ENCODE data around the gene SKAP1. TPM values are rescaled to one million over a fixed set of nuclear protein-coding genes. Genes with fewer than 3 reads are reported as not detected.

Gene SKAP1
- total RNA-seq, 1 donor from 2014 or later: 51.9 TPM

DNA sequence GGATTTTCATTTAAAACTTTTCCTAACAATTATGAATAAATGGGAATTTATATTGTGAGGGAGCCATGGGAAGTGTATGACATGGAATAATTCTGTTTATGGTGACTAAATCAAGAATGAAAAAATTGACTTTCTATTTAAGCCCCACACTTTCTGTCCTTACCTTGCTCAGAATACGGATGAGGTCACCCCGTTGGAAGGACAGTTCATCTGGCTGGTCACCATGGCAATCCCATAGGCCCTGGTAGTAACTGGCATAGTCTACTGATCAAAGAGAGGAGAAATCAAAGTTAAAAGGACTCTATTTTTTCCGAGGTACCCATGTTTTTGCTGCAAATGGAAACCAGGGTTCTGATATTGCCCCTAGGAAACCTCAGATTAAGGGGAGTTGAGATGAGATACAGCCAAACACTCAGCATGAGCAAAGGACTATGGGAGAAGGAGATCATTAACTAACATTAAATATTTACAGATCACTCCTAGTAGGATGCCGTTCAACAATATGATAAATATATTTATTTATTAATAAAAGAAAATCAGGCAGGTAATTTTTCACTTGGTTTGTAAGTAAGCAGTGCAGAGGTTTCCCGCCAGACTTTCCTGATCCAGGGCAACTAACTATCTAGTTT is 267.6 kb downstream of the SKAP1 start:
- H3K4me3 Mint-ChIP-seq: no peak overlapping the region
- H3K27ac Mint-ChIP-seq: no peak overlapping the region
- H3K9me3 Mint-ChIP-seq: no peaks in the 10 kb centered on the region
- H3K36me3 Mint-ChIP-seq (ENCODE audit: low read depth): peaks cover 16% of the 10 kb centered on the region
- no peak for DNase-seq (ENCODE audit: low spot score)
- H3K27me3 Mint-ChIP-seq (ENCODE audit: insufficient read depth): no peaks in the 10 kb centered on the region
- intact Hi-C loops (cut with micrococcal nuclease): no loop called here
- H3K4me1 Mint-ChIP-seq (ENCODE audit: low read depth): peaks cover 13% of the 10 kb centered on the region

DNA sequence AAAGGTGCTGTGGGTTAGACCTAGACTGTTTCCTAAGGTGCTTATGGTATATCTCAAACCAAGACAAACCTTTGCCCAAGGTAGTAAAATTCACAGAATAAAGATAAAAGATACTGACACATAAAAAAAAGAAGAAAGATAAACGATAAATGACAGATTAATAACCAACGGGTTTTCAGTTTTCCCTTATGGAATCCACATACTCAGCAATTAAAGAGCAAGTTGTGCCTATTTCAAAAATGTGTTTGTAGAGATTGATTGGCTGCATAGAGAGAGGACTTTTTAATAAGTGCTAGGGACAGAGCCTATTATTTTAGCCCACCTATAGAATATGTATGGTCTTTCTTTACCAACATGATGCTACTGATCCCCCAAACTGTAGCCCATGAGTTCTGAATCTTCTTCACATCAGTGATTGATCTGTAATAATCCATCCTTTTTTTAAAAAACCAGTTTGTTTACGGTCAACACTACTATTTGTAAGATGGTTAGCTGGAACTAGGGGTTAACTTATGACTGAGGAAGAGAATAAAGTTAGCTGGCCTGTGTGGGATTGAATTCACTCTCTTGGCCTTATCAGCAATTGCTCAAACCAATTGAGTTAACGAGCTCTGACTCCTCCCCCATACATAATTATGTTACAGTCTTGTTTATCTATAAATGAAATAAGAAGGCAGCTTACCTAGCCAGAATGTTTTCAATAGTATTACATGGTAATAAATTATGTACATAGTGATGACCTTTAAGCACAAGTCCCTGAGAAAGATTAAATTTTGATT is 268.7 kb downstream of the SKAP1 start:
- Mint-ChIP-seq H3K4me3 (no peak overlapping the region), H3K27me3 (ENCODE audit: insufficient read depth) (no peaks in the 10 kb centered on the region), H3K36me3 (ENCODE audit: low read depth) (peaks cover 20% of the 10 kb centered on the region)

DNA sequence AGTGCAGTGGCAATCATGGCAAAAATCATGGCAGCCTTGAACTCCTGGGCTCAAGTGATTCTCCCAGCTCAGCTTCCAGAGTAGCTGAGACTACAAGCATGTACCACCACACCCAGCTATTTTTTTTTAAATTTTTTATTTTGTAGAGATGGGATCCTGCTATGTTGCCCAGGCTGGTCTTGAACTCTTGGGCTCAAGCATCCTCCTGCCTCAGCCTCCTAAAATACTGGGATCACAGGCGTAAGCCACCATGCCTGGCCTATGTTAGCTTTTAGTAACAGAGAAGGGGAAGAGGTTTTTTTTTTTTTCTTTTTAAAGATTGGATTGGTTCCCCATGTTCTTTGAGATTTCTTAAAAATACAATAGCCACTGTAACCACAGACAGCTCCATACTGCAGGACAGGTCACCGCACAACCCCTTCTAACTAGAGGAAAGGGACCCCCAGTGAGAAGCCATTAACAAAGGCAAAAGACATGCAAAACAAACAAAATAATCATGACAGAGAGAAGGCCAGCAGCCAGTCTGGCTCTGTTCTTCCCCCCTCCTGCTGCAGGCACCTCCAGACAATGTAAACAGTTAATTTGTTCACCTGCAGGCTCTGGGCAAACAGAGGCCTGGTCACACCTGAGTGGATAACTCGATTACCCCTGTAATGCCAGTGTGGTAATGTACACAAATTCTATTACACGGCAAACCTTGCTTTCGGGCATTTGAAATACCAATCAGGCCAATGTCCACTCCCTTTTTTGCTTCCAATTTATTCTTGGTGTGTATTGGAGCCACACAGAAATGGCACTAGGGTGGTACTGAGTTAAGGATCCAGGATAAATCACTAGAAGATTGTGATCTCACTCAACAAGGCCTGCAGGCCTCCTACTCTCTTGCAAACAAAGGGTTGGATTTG is 269.6 kb downstream of the SKAP1 start:
- Mint-ChIP-seq H3K36me3 (ENCODE audit: low read depth) (peaks cover 21% of the 10 kb centered on the region), H3K27me3 (ENCODE audit: insufficient read depth) (no peaks in the 10 kb centered on the region), H3K4me1 (ENCODE audit: low read depth) (peaks cover 9% of the 10 kb centered on the region), H3K27ac (no peak overlapping the region), H3K4me3 (no peak overlapping the region), H3K9me3 (no peaks in the 10 kb centered on the region)
- DNase-seq (ENCODE audit: low spot score): no peak
- intact Hi-C loops (cut with micrococcal nuclease): no loop called here

More for the DNA sequence above, 268.7 kb downstream of the SKAP1 start:
- intact Hi-C loops (cut with micrococcal nuclease): no loop called here
- no peak for DNase-seq (ENCODE audit: low spot score)
- no peak overlapping the region for H3K27ac Mint-ChIP-seq
- H3K9me3 Mint-ChIP-seq: no peaks in the 10 kb centered on the region
- H3K4me1 Mint-ChIP-seq (ENCODE audit: low read depth): peaks cover 13% of the 10 kb centered on the region

DNA sequence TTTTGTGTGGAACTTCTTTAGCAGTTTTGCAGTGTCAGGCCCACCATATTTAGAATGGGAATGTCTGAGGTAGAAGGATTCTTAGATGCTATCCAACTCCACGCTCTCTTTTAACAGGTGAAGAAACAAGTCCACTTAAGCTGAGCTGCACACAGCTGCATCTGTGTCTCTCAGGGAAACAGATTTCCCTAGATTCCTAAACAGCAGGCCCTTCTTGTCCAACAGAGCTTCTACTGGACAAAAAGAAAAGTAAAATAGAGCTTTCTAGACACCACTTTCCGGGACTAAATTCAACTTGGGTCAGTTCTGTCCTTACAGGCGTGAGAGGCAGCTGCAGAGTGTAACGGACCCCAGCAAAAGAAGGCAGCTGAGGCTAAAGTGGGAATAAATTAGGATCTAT is 270.8 kb downstream of the SKAP1 start:
- peaks cover 17% of the 10 kb centered on the region for H3K36me3 Mint-ChIP-seq (ENCODE audit: low read depth)
- no peaks in the 10 kb centered on the region for H3K9me3 Mint-ChIP-seq
- H3K4me1 Mint-ChIP-seq (ENCODE audit: low read depth): peaks cover 9% of the 10 kb centered on the region
- H3K27ac Mint-ChIP-seq: no peak overlapping the region
- DNase-seq (ENCODE audit: low spot score): no peak
- intact Hi-C loops (cut with micrococcal nuclease): no loop called here
- H3K4me3 Mint-ChIP-seq: no peak overlapping the region
- H3K27me3 Mint-ChIP-seq (ENCODE audit: insufficient read depth): no peaks in the 10 kb centered on the region

DNA sequence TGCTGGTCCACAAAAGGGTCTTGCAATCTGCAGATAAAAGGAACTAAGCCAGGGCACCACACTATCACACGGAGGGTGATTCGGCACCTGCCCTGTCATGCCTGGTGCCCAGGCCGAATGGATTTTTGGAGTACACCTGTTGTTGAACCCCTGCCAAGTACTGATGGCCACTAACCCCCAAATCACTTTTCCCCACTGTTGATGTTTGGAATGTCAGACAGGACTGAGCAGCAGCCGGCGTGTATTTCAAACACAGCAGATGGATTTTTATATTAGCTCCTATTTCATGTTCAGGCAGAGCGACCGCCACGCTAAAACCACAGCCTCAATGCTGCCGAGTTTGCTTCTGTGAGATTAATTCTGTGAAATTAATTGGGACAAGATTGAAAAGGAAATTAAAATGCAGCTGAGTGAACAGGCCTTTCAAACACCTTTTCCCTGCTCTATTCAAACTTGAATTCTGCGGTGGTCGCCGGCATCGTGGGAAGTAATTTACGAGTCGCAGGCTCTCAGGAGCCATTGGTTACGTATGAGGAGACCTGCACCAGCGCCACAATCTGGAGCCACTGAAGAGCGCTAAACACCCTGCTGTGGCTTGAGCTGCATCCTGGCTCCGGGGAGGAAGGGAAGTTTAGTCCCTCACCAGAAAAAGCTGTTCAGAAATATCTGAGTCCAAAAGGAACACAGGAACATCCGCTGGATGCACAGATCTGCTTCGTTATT is 274.0 kb downstream of the SKAP1 start:
- DNase-seq (ENCODE audit: low spot score): no peak
- H3K36me3 Mint-ChIP-seq (ENCODE audit: low read depth): peaks cover 11% of the 10 kb centered on the region
- no peak overlapping the region for H3K4me3 Mint-ChIP-seq
- no peaks in the 10 kb centered on the region for H3K27me3 Mint-ChIP-seq (ENCODE audit: insufficient read depth)
- no peaks in the 10 kb centered on the region for H3K9me3 Mint-ChIP-seq
- H3K4me1 Mint-ChIP-seq (ENCODE audit: low read depth): no peaks in the 10 kb centered on the region
- intact Hi-C loops (cut with micrococcal nuclease): no loop called here
- H3K27ac Mint-ChIP-seq: no peak overlapping the region

DNA sequence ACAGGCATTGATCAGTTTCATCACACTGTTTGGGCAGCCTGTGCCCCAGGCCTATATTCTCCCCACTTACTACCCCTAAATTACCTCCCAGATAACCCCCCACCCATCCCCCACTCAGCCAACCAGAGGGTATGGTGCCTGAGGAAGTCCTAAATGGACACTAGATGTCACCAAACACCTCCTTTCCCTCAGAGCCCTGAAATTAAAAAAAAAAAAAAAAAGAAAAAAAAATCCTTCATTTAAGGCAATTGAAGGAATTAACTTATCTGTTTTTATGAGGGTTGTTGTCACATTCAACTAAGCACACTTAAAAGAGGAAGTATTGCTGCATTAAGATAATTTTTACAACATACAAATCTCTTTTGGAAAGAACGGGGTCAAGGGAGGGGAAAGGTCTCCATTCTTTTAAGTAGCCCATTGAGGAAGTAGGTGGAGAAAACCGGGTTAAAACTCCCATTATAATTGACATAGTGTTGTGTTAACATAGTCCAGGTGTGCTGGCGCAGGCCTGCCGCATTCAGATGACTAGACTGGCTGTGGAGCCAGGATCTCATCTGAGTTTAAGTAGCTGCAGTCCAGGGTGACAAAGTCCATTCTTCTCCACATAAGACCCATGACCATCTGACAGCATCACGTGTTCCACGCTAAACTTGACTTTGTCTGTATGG is 276.2 kb downstream of the SKAP1 start:
- H3K27me3 Mint-ChIP-seq (ENCODE audit: insufficient read depth): no peaks in the 10 kb centered on the region
- DNase-seq (ENCODE audit: low spot score): no peak
- H3K9me3 Mint-ChIP-seq: no peaks in the 10 kb centered on the region
- H3K4me1 Mint-ChIP-seq (ENCODE audit: low read depth): no peaks in the 10 kb centered on the region
- no peak overlapping the region for H3K4me3 Mint-ChIP-seq
- intact Hi-C loops (cut with micrococcal nuclease): no loop called here
- peaks cover 14% of the 10 kb centered on the region for H3K36me3 Mint-ChIP-seq (ENCODE audit: low read depth)
- H3K27ac Mint-ChIP-seq: no peak overlapping the region

DNA sequence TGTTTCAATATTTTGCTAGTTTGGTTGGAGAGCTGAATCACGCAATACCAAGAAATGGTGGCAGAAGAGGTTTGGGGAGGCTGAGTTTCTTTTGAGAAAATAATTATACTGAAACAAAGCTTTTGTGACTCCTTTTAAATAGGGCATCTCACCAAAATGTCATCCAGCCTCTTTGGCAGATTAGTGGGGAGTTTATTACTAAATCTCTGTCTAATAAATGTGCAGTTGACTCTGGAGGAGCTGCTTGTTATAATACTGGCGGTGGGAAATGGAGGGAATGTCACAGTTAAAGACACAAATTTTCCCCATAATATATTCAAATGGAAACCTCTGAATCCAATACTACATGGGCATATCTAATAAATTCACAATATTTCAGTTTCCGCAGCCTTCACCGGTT is 277.7 kb downstream of the SKAP1 start:
- no peak overlapping the region for H3K4me3 Mint-ChIP-seq
- DNase-seq (ENCODE audit: low spot score): no peak
- H3K9me3 Mint-ChIP-seq: no peaks in the 10 kb centered on the region
- peaks cover 17% of the 10 kb centered on the region for H3K36me3 Mint-ChIP-seq (ENCODE audit: low read depth)
- no peak overlapping the region for H3K27ac Mint-ChIP-seq
- no peaks in the 10 kb centered on the region for H3K27me3 Mint-ChIP-seq (ENCODE audit: insufficient read depth)
- no peaks in the 10 kb centered on the region for H3K4me1 Mint-ChIP-seq (ENCODE audit: low read depth)
- intact Hi-C loops (cut with micrococcal nuclease): no loop called here

DNA sequence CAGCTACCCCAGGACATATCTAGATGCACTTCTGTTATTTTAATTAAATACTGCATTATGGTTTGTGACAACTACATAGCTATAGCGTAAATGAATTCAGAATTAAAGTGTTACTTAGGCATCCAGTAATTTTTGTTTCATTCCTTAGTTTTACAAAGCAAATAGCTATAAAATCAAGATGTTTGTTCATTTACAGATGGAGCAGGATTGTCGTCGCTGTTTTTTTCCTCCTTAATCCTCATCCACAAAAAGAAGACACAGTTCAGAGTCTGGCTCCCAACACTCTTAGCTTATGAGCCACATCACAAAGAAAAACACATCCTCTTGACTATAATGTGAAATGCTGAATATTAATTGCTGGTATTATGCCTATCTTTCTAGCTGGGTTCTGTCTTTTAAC is 278.8 kb downstream of the SKAP1 start:
- H3K27me3 Mint-ChIP-seq (ENCODE audit: insufficient read depth): no peaks in the 10 kb centered on the region
- H3K27ac Mint-ChIP-seq: no peak overlapping the region
- no peaks in the 10 kb centered on the region for H3K9me3 Mint-ChIP-seq
- H3K36me3 Mint-ChIP-seq (ENCODE audit: low read depth): peaks cover 13% of the 10 kb centered on the region
- H3K4me3 Mint-ChIP-seq: no peak overlapping the region
- intact Hi-C loops (cut with micrococcal nuclease): no loop called here
- no peak for DNase-seq (ENCODE audit: low spot score)
- H3K4me1 Mint-ChIP-seq (ENCODE audit: low read depth): no peaks in the 10 kb centered on the region

DNA sequence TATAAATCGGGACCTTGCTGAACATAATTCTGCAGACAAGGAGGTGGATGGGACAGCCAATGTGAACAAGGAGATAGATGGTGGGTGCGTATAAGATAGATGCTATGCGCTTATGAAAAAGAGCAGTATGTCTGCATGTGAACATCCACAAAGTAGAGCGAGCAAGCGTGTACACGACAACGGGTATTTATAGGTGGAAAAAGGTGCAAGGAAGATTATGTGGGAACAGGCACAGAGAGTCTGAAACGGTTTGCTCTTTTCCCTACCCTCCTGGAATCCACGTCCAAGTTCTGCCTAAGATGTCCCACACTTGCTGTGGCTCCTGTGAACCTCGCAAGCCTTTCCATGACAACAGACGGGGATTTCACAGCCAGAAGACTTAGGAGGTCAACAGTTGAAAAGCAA is 279.4 kb downstream of the SKAP1 start:
- H3K4me1 Mint-ChIP-seq (ENCODE audit: low read depth): no peaks in the 10 kb centered on the region
- H3K27me3 Mint-ChIP-seq (ENCODE audit: insufficient read depth): no peaks in the 10 kb centered on the region
- peaks cover 13% of the 10 kb centered on the region for H3K36me3 Mint-ChIP-seq (ENCODE audit: low read depth)
- H3K9me3 Mint-ChIP-seq: no peaks in the 10 kb centered on the region
- intact Hi-C loops (cut with micrococcal nuclease): no loop called here
- DNase-seq (ENCODE audit: low spot score): no peak
- H3K4me3 Mint-ChIP-seq: no peak overlapping the region
- no peak overlapping the region for H3K27ac Mint-ChIP-seq

DNA sequence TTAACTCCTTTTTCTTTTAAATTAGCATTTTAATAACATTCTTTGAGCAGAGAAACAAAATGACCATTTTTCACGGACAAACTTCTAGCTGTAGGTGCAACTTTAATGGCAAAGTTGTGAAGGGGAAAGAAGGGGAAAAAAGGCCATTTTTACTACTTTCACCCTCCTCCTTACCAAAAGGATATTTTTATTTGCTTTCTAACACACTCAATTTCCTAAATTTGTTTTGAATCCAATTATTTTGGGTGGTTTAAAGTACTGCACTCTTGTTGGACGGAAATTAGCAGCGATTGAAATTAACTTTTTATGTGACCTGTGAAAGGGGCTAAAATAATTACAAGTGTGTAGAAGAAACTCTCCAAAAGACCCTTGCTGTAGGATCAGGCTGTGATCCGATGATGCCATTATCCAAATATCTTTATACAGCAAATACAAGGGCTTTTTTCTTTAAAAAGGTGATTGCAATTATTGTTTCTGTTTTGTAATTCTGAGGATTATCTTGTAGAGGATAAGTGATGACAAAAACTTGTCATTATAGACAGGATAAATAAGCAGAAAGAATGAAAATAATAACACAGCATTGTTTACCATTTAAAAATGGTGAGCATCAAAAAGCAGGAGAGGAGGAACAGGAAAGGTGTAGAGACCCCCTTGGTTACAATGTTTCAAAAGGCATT is 280.1 kb downstream of the SKAP1 start:
- DNase-seq (ENCODE audit: low spot score): no peak
- H3K27ac Mint-ChIP-seq: no peak overlapping the region
- no peaks in the 10 kb centered on the region for H3K9me3 Mint-ChIP-seq
- H3K4me3 Mint-ChIP-seq: no peak overlapping the region
- no peaks in the 10 kb centered on the region for H3K27me3 Mint-ChIP-seq (ENCODE audit: insufficient read depth)
- intact Hi-C loops (cut with micrococcal nuclease): no loop called here
- no peaks in the 10 kb centered on the region for H3K4me1 Mint-ChIP-seq (ENCODE audit: low read depth)
- peaks cover 14% of the 10 kb centered on the region for H3K36me3 Mint-ChIP-seq (ENCODE audit: low read depth)

DNA sequence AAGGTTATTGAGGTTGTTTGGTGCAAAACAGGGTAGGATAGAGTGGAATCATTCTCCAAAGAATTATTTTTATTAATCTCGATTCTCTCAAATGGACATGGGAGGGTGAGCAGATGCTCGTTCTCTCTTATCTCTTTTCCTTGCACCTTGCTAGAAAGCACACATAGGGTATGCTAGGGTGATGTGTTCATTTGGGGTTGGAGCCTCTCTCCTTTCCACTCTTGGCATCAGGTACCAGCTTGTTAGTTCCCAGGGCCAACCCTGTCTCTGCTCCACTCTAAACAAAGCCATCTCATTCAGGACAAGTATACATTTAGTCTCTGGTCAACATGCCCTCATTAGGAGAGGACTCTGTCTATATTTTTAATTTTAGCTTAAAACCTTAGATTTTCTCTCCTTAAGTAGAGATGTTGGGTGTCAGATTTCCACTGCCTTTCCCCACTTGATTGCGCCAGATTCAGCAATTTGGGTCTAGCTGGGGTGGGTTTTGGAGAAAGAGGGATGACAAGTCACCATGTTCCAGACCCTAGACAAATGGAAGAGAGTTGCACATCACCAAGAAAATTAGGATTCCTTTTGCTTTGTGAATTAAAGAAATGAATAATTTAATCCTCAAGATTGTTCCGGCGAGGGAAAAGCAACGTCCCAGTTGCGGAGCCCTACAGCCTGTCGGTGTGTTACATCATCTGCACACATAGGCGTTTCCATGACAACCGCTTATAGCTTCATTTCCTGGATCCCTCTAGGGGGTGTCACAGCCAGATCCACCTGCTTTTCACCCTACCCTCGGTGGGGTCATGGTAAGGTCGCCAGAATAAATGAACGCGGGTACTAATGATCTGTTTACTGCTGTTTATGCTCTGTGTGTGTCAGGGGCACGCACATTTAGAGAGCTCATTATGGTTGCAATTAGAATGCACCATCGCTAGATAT is 280.9 kb downstream of the SKAP1 start:
- Mint-ChIP-seq H3K4me3 (no peak overlapping the region), H3K4me1 (ENCODE audit: low read depth) (no peaks in the 10 kb centered on the region), H3K9me3 (no peaks in the 10 kb centered on the region), H3K27ac (no peak overlapping the region), H3K36me3 (ENCODE audit: low read depth) (peaks cover 16% of the 10 kb centered on the region), H3K27me3 (ENCODE audit: insufficient read depth) (no peaks in the 10 kb centered on the region)
- intact Hi-C loops (cut with micrococcal nuclease): no loop called here
- DNase-seq (ENCODE audit: low spot score): no peak
